ENCODE data around the gene KCNH6.

The KCNH6 gene, protein sequence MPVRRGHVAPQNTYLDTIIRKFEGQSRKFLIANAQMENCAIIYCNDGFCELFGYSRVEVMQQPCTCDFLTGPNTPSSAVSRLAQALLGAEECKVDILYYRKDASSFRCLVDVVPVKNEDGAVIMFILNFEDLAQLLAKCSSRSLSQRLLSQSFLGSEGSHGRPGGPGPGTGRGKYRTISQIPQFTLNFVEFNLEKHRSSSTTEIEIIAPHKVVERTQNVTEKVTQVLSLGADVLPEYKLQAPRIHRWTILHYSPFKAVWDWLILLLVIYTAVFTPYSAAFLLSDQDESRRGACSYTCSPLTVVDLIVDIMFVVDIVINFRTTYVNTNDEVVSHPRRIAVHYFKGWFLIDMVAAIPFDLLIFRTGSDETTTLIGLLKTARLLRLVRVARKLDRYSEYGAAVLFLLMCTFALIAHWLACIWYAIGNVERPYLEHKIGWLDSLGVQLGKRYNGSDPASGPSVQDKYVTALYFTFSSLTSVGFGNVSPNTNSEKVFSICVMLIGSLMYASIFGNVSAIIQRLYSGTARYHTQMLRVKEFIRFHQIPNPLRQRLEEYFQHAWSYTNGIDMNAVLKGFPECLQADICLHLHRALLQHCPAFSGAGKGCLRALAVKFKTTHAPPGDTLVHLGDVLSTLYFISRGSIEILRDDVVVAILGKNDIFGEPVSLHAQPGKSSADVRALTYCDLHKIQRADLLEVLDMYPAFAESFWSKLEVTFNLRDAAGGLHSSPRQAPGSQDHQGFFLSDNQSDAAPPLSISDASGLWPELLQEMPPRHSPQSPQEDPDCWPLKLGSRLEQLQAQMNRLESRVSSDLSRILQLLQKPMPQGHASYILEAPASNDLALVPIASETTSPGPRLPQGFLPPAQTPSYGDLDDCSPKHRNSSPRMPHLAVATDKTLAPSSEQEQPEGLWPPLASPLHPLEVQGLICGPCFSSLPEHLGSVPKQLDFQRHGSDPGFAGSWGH

DNA sequence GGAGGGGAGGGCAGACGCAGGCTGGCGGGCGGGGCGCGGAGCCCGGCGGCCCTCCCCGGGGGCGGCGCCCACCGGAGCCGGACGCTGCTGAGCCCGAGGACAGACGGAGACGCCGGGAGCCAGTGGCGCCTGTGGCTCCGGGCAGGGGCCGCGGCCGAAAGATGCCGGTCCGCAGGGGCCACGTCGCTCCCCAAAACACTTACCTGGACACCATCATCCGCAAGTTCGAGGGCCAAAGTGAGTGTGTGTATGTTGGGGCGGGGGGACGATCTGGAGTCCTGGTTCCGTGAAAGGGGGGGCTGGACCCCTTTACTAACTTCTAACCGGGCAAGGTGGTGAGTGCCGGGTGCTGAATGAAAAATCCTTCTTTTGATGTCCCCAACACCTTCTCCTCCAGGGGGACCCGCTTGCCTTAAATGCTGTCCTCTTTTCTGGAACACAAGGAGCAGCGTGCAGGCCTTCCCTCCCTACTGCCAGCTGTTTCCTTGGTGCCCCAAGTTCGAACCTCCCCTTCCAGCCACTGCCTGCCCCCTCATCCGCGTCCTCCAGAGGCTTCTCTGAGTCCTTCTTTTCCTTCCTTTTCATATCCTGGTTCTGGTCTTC, at the start of gene KCNH6:
Gene KCNH6 (plus strand): TSS at position 106 of the 603 bp plus-strand sequence. CDS start 56 bp downstream, at position 162.
- DNase-seq, result no peak

DNA sequence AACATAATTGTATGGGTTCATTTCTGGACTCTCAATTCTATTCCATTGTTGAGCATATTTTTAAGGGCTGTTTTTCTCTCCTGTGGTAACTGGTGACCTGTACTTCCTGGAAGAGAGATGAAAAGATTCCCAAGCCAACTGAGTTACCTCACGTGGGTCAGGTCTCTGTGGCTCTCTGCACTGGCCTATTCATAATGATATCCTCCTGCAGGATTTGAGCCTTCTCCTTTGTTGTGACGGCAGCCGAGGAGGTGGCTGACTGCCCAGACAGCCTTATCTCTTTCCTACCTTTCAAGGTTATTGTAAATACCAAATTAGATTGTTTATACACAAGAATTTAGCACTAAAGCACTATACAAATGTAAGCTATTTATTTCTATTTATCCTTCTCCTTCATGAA, 49.0 kb upstream of the KCNH6 start:
- DNase-seq, result no peak

DNA sequence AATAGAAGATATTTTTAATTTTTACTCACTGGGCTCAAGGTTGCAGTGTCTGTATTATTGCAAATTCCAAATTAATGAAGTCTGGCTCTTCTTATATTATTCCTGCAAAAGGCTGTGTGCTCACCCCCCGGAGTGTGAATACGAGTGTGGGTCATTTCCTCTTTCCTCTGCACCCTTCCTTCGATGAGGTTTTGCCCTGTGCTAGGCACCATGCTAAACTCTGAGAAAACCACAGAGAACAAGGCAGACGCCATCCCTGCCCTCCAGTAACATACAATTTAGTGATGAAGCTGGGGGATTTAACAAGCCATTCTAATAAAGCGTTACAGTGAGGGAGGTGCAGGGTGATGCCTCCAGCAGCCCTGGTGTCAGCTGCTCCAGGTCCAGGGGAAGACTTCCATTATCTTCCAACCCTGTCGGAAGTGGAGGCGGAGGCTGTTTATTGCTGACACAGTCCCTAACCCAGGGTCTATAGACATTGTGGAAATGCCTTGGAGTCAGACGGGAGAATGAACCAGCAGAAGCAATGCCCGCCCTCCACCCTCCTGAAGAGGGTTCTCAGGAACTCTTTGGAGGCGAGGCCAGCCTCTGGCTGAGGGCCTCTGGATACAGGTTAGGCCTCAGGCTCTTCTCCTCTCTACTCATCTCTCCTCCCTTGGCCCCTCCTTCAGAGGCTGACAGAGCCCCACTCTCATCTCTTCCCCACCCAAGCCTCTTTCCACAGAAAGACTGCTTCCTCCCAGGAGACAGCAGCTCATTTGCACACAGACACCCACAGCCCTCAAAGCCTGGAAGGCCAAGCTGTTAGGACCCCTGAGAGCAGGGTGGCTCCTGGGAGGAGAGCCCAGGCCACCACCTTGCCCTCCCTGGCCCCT, 48.3 kb upstream of the KCNH6 start:
- DNase-seq, result no peak

DNA sequence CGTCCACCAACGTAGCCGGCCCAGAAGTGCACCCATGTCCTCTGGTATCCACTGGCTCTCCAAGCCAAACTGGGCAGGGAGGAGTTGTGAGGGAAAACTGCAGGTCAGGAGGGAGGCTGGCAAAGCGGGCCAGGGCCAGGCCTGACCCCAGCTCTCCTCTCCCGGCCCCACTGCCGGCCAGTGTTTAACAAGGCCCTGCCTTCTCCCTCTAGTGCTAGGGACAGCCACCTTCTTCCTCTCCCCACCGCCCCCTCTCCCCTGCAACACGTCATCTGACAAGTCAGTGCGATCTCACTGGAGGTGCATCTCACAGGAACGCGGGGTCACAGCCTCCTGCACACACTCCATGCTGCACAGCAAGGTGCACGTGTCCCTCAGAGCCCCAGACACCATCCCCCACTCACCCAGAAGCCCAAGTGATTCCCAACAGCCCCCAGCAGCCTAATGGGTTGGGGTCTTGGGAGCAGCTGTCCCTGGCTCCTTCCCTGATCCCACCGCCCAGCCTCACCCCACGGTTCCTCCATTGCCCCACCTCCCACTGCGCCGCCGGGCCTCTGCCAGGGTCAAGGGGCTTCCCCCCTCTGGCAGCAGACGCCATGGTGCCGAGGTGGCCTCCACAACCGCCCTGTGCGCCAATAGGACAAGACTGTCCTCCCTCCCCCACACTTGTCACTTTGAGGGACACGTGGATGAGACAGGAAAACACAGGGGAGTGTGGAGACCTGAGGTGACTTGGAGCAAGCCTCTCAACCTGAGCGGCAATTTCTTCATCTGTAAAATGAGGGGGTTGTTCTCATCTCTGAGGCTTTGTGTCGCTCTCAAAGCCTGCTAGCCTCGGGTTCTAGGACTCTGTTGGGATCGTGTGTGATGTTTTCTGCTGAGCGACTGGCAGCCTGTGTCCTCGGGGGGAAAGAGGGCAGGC, 47.4 kb upstream of the KCNH6 start:
- no peak for DNase-seq

DNA sequence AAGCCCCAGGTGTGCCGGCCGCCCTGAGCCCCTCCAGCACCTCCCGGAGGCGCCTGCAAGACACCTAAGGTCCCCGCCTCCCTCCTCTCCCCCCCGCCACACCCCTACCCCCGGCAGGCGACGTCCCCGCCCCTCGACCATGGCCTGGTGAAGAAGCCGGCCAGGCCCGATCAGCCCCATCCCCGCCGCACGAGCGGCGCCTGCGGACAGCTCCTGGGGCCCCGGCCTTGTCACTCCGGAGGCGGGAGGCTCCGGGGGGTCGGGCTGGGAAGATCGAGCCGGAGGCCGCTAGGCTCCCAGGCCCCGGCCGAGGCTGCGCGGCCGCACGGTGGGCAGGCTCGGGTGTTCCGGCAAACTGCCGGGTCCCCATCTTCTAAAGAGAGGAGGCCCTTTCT, 46.7 kb upstream of the KCNH6 start:
- DNase-seq, result no peak

DNA sequence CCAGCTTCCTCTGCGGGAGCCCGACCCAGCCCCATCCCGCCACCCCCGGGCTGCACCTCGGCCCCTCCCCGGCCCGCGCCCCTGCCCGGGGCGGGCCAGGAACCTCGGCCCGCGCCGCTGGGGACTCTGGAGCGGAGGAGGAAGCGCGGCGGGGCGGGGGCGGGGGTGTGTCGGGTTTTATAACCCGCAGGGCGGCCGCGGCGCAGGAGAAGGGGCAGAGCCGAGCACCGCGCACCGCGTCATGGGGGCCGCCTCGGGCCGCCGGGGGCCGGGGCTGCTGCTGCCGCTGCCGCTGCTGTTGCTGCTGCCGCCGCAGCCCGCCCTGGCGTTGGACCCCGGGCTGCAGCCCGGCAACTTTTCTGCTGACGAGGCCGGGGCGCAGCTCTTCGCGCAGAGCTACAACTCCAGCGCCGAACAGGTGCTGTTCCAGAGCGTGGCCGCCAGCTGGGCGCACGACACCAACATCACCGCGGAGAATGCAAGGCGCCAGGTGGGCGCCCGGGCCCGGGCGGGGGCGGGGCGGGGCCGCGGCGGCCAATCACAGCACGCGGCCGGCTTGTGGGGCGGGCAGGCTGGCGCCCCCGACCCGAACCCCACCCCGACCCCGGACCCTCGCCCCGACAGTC, 46.2 kb upstream of the KCNH6 start, which contains the start of gene ACE:
Gene ACE (plus strand): TSS at position 208 of the 626 bp plus-strand sequence. CDS start 34 bp downstream, at position 242.
- DNase-seq, result peak; percentile 55

DNA sequence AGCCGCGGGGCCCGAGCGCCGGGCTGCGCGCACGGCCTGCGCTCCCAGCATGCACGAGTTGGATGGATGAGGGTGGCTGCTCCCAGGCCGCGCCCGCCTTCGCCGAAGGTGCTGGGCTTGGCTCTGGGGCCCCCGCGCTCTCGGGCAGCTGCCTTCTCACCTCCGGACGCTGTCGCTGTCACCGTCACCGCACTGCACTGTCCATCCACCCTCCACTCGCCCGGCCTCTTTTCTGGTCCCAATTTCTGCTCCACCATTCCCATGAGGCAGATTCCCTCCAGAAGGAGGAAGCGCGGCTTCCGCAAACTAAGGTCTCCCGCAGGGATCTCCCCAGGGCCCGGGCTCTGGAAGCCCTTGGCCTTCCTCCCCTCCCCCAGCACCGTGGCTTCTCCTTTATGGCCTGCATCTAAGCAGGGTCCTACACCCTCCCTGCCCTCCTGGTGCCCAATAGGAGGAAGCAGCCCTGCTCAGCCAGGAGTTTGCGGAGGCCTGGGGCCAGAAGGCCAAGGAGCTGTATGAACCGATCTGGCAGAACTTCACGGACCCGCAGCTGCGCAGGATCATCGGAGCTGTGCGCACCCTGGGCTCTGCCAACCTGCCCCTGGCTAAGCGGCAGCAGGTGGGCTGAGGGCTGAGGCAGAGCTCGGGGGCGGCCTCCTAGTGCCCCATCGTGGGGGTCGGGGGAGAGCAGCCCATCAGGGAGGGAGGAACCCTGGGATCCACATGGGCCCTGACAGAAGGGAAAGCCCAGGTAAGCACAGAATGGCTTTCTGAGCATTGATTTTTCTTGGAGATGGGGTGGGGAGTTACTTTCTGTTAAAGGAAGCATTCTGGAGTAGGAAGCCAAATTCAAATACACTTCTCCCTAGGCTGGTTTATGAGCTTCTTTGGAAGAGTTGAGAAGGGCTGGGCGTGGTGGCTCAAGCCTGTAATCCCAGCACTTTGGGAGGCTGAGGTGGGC, 45.4 kb upstream of the KCNH6 start:
- no peak for DNase-seq

DNA sequence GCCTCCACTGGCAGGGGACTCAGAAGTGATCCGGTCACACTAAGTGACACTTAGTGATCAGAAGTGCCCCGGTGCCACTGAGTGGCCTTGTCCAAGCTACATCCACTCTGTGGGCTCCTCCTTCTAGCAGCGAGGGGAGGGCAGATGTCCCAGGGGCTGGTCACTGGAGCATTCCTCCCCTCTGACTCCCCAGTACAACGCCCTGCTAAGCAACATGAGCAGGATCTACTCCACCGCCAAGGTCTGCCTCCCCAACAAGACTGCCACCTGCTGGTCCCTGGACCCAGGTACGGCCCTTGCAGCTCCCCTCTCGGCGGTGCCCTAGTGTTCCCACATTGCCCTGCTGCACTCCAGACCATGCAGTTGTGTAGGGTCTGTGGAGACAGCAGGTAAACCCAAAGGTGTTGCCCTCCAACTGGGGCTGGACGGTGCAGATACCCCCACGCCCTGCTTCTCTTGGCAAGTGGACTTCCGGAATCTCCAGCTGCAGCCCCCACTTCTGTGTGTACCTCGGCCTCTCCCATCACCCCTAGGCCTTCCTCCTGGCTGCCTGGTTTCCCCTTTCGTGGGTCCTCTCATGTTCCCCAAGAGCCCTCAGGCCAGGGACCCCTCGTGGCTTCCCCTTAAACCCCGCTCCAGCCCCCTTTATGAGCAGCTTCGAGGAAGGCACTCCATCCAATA, 44.2 kb upstream of the KCNH6 start:
- peak; percentile 71 for DNase-seq

DNA sequence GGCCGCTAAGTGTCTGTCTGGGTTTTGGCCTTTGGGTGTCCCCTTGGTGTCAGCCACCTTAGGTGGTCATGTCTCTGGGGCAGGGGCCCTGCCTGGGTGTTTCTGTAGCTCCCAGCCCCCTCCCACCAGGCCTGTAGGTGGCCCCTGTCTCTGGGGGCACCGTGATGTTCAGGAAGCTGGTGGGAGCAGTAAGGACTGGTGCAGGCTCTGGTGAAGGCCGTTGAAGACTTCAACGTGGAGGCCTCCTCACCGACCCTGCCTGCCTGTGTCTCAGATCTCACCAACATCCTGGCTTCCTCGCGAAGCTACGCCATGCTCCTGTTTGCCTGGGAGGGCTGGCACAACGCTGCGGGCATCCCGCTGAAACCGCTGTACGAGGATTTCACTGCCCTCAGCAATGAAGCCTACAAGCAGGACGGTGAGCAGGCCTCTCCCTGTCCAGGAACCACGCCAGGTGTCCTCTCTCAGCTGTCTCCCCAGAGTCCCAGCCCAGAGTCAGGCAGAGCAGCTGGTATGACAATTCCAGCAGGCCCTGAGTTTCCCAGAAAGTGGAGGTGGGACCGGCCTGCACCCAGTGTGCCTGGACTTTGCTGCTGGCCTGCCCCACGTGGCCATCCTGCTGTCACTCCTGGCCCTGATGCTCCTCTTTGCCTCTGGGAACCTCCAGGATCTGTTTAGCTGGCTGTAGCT, 43.5 kb upstream of the KCNH6 start:
- no peak for DNase-seq

DNA sequence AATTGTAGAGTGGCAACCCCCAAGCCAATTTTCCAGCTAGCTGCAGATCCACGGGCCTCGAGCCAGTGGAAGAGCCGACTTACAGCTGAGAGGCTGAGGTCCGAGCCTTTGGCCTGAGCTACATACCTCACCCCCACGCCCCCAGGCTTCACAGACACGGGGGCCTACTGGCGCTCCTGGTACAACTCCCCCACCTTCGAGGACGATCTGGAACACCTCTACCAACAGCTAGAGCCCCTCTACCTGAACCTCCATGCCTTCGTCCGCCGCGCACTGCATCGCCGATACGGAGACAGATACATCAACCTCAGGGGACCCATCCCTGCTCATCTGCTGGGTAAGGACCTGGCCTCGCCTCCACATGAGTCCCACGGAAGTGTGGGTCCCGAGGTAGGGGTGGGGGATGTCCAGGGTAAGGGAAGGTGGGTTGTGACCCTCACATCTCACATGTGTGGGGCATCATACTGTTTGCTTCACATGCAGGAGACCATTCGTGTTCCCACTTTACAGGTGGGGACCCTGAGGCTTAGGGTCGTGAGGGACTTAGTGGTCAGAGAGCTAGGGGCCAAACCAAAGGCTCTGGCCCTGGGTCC, 42.9 kb upstream of the KCNH6 start:
- DNase-seq, result no peak

DNA sequence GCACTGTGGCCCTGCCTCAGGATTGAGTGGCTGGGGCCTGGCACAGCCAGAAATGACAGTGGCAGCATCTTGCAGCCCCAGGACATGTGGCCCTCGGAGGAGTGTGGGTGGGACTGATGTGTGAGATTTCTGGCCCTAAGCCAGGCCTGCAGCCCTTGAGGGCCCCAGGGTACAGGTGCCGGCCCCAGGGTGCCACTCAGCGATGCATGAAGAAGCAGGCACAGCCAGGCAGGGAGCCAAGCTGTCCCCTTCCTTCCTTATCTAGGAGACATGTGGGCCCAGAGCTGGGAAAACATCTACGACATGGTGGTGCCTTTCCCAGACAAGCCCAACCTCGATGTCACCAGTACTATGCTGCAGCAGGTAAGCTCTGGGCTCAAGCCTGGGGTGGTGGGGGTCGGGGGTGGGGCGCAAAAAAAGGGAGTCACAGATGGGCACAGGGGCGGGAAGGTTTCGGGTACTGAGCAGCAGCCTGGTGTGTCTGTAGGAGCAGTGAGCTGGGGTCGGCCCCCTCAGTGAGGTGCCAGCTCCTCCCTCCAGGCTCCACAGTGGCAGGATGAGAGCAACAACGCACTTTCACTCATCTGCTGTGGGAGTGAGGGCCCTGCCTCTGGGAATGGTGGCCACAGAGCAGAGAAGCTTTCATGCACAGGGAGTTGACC, 42.2 kb upstream of the KCNH6 start:
- DNase-seq, result no peak

DNA sequence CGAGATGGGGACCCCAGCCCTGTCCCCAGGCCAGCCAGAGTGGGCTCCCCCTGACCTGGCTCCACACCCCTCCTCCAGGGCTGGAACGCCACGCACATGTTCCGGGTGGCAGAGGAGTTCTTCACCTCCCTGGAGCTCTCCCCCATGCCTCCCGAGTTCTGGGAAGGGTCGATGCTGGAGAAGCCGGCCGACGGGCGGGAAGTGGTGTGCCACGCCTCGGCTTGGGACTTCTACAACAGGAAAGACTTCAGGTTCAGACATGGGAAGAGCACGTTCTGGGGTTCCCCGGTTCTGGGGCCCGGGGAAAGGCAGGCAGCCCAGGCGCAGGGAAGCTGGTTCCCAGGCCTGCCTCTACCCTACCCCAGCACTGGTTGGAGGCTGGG, 41.7 kb upstream of the KCNH6 start:
- DNase-seq, result no peak

DNA sequence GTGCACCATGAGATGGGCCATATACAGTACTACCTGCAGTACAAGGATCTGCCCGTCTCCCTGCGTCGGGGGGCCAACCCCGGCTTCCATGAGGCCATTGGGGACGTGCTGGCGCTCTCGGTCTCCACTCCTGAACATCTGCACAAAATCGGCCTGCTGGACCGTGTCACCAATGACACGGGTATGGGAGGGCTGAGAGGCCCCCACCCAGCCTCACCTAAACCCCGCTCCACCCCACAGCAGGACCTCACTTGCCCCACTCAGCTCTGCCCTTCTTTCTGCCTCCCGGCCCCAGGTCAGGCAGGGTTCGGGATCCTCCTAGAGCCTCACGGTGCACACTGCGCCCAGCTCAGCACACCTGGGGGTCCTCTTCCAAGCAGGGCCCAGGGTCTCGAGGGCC, 40.6 kb upstream of the KCNH6 start:
- no peak for DNase-seq

DNA sequence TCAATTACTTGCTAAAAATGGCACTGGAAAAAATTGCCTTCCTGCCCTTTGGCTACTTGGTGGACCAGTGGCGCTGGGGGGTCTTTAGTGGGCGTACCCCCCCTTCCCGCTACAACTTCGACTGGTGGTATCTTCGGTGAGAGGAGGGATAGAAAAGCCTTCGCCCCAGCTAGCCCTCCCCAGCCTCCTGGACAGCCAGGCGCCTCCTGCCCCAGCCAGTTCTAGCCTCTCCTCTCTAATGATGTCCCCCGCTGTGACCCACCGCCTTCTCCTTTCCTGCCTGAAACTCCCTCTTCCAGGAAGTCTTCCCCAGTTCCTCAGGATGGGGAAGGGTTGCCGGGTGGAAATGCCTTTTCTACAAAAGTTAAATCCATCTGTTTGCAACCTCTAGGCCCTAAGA, 40.1 kb upstream of the KCNH6 start:
- DNase-seq, result no peak

DNA sequence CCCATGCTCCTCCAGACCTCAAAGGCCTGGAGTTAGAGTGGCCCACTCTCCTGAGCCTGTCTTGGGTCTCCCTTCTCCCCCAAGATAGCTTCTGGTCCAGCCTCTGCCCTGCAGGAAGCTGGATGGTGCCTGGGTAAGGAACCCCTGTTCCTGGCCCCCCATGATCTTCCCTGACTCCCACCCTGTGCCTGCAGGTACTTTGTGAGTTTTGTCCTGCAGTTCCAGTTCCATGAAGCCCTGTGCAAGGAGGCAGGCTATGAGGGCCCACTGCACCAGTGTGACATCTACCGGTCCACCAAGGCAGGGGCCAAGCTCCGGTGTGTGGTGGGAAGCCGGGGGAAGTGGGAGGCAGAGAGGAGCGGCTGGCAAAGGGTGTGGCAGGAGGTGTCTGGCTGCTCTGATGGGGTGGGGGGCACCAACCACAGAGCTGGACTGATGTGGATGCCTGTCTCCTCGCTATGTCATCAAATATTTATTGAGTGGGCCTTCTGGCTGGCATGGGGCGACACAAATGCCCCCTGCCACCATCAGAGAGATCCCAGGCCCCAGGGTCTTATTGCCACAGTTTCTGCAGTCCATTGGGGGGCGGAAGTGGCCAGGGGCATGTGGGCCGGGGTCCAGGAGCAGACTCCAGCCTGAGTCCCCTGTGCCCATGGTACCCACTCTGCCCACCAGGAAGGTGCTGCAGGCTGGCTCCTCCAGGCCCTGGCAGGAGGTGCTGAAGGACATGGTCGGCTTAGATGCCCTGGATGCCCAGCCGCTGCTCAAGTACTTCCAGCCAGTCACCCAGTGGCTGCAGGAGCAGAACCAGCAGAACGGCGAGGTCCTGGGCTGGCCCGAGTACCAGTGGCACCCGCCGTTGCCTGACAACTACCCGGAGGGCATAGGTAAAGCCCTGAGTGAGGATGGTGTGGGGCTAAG, 39.2 kb upstream of the KCNH6 start:
- peak; percentile 13 for DNase-seq

Data from femur (tissue), 1 donor.